ENCODE measurements around the gene PRKAG2.

The PRKAG2 gene

DNA sequence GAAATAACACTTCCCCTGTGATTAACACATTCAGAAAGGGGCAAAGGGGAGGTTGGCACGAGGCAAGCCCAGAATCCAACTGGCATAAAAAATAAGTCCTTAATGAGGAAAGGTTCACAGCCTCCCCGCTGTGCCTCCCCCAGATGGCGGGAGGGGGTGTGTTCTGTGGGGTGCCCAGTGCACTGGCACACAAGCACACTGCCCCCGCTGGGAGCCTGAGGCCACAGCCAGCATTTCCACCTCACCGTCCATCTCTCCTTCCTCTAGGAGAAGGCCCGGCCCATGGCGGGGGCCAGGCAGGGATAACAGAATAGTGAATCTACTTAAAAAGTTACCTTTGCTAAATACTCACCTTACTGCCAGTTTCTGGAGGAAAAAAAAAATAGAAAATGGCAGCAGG is 43.2 kb downstream of the PRKAG2 start:
- Histone ChIP-seq H3K9me2 (replicated peaks; ENCODE audit: control insufficient read depth, low read length) (no peaks in the 10 kb centered on the region), H3K79me2 (ENCODE audit: control insufficient read depth, low read length) (no peaks in the 10 kb centered on the region), H3K4me1 (ENCODE audit: control insufficient read depth, low read length) (peaks cover 7% of the 10 kb centered on the region), H3K9me3 (ENCODE audit: control insufficient read depth, insufficient read depth, low read length) (no peaks in the 10 kb centered on the region), H4K20me1 (ENCODE audit: control insufficient read depth, insufficient read depth, low read depth, low read length) (no peaks in the 10 kb centered on the region), H3K4me3 (ENCODE audit: low read length) (no peak overlapping the region), H3F3A (ENCODE audit: control insufficient read depth, insufficient read depth) (no peaks in the 10 kb centered on the region), H3K4me2 (ENCODE audit: low read length) (no peak overlapping the region), H3K27ac (ENCODE audit: low read depth, low read length) (no peak overlapping the region), H3K27me3 (ENCODE audit: control insufficient read depth, low read length) (no peaks in the 10 kb centered on the region), H3K36me3 (ENCODE audit: control insufficient read depth, low read length) (no peaks in the 10 kb centered on the region)
- TF ChIP-seq, protein P1, sequence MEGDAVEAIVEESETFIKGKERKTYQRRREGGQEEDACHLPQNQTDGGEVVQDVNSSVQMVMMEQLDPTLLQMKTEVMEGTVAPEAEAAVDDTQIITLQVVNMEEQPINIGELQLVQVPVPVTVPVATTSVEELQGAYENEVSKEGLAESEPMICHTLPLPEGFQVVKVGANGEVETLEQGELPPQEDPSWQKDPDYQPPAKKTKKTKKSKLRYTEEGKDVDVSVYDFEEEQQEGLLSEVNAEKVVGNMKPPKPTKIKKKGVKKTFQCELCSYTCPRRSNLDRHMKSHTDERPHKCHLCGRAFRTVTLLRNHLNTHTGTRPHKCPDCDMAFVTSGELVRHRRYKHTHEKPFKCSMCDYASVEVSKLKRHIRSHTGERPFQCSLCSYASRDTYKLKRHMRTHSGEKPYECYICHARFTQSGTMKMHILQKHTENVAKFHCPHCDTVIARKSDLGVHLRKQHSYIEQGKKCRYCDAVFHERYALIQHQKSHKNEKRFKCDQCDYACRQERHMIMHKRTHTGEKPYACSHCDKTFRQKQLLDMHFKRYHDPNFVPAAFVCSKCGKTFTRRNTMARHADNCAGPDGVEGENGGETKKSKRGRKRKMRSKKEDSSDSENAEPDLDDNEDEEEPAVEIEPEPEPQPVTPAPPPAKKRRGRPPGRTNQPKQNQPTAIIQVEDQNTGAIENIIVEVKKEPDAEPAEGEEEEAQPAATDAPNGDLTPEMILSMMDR (IDR thresholded peaks at IDR 0.05; ENCODE audit: low read depth, low read length, poor library complexity, severe bottlenecking) = no peak
- TF ChIP-seq EZH2phosphoT487 (IDR thresholded peaks at IDR 0.05; ENCODE audit: borderline replicate concordance, low read length) = no peak

DNA sequence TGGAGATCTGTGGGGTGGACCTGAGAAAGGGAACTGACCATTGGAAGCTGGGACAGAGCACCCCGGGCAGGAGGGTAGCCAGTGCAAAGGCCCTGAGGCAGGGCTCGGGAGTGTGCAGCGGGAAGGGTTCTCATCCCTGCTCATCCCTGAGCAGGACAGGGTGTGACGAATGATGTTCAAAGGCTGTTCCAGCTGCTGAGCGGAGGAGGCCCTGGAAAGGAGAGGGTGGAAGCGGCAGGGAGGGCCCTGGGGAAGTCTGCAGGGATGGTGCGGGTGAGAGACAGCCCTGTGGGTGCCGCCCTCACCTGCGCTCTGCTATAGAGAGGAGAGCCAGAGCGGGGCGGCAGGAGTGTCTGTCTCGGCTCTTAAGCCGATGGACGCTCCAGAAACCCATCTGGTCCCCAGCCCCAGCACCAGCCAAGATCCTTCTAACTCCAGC is 43.7 kb downstream of the PRKAG2 start:
- H3F3A ChIP-seq (ENCODE audit: control insufficient read depth, insufficient read depth) = no peaks in the 10 kb centered on the region
- H3K4me3 ChIP-seq (ENCODE audit: low read length) = no peak overlapping the region
- no peaks in the 10 kb centered on the region for H3K36me3 ChIP-seq (ENCODE audit: control insufficient read depth, low read length)
- no peak overlapping the region for H3K4me2 ChIP-seq (ENCODE audit: low read length)
- TF ChIP-seq, protein P1 (IDR thresholded peaks at IDR 0.05; ENCODE audit: low read depth, low read length, poor library complexity, severe bottlenecking) = no peak
- TF ChIP-seq EZH2phosphoT487 (IDR thresholded peaks at IDR 0.05; ENCODE audit: borderline replicate concordance, low read length) = no peak
- H4K20me1 ChIP-seq (ENCODE audit: control insufficient read depth, insufficient read depth, low read depth, low read length) = no peaks in the 10 kb centered on the region
- H3K27me3 ChIP-seq (ENCODE audit: control insufficient read depth, low read length) = no peaks in the 10 kb centered on the region
- H3K9me3 ChIP-seq (ENCODE audit: control insufficient read depth, insufficient read depth, low read length) = no peaks in the 10 kb centered on the region
- H3K4me1 ChIP-seq (ENCODE audit: control insufficient read depth, low read length) = peaks cover 2% of the 10 kb centered on the region
- H3K9me2 ChIP-seq (replicated peaks; ENCODE audit: control insufficient read depth, low read length) = no peaks in the 10 kb centered on the region
- no peak overlapping the region for H3K27ac ChIP-seq (ENCODE audit: low read depth, low read length)
- H3K79me2 ChIP-seq (ENCODE audit: control insufficient read depth, low read length) = no peaks in the 10 kb centered on the region

DNA sequence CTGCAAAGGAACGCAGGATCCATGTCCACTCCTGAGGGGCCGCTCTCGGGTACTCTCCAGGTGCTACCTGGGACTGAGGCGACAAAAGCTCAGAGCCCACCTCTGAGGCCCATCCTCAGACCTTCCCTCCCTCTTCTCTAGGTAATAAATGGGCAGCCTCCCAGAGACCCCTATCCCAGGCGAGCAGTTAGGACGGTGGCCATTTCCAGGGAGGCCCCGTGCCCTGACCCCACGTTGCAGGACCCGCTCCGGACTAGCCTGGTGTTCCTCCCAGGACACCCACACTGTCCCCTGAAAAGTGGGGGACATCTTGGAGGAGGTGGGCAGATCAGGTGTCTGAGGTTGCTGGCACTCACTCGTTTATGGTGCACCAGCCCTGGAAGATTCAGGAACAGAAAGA is 44.3 kb downstream of the PRKAG2 start:
- Histone ChIP-seq H3K4me3 (ENCODE audit: low read length) (no peak overlapping the region), H3K4me2 (ENCODE audit: low read length) (no peak overlapping the region), H3K4me1 (ENCODE audit: control insufficient read depth, low read length) (no peaks in the 10 kb centered on the region), H4K20me1 (ENCODE audit: control insufficient read depth, insufficient read depth, low read depth, low read length) (no peaks in the 10 kb centered on the region), H3F3A (ENCODE audit: control insufficient read depth, insufficient read depth) (no peaks in the 10 kb centered on the region), H3K9me3 (ENCODE audit: control insufficient read depth, insufficient read depth, low read length) (no peaks in the 10 kb centered on the region), H3K79me2 (ENCODE audit: control insufficient read depth, low read length) (no peaks in the 10 kb centered on the region), H3K27me3 (ENCODE audit: control insufficient read depth, low read length) (0 out of 2 replicates have a peak, but pooled peaks cover 3% of the 10 kb centered on the region), H3K9me2 (replicated peaks; ENCODE audit: control insufficient read depth, low read length) (no peaks in the 10 kb centered on the region), H3K36me3 (ENCODE audit: control insufficient read depth, low read length) (no peaks in the 10 kb centered on the region), H3K27ac (ENCODE audit: low read depth, low read length) (no peak overlapping the region)
- TF ChIP-seq, protein P1 (IDR thresholded peaks at IDR 0.05; ENCODE audit: low read depth, low read length, poor library complexity, severe bottlenecking) = no peak
- TF ChIP-seq EZH2phosphoT487 (IDR thresholded peaks at IDR 0.05; ENCODE audit: borderline replicate concordance, low read length) = no peak

Measured in DOHH2 (cell line).